ENCODE results near the gene AP1M2. TPM values are rescaled to one million over a fixed set of nuclear protein-coding genes. Genes with fewer than 3 reads are reported as not detected.

The AP1M2 gene
- total RNA-seq, 2 donors from 2014 or later, result 28.1 to 85.8 TPM

DNA sequence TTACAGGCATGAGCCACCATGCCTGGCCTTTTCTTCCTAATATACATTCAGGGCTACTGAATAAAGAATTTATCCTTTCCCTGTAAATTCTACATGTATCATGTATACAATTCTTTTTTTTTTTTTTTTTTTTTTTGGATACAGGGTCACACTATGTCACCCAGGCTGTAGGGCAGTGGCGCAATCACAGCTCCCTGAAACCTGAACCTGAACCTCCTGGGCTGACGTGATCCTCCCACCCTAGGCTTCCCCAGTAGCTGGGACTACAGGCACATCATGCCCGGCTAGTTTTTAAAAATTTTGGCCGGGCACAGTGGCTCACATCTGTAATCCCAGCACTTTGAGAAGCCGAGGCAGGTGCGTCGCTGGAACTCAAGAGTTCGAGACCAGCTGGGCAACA is 31.7 kb upstream of the AP1M2 start:
- TF ChIP-seq POLR2A (IDR thresholded peaks at IDR 0.05), result no peak
- TF ChIP-seq CTCF (IDR thresholded peaks at IDR 0.05), result no peak
- TF ChIP-seq POLR2AphosphoS5 (IDR thresholded peaks at IDR 0.05), result no peak
- Histone ChIP-seq H3K36me3 (no peaks in the 10 kb centered on the region), H3K4me1 (replicated peaks) (no peaks in the 10 kb centered on the region), H3K27me3 (replicated peaks; ENCODE audit: insufficient read depth) (no peaks in the 10 kb centered on the region), H3K27ac (no peak overlapping the region), H3K9me3 (no peaks in the 10 kb centered on the region), H3K4me3 (no peak overlapping the region)
- DNase-seq (ENCODE audit: low spot score), result no peak
- WGBS, result 93% methylated on average over 8 of the region's 8 CpGs
- intact Hi-C loops (cut with DNase I), result no loop called here

DNA sequence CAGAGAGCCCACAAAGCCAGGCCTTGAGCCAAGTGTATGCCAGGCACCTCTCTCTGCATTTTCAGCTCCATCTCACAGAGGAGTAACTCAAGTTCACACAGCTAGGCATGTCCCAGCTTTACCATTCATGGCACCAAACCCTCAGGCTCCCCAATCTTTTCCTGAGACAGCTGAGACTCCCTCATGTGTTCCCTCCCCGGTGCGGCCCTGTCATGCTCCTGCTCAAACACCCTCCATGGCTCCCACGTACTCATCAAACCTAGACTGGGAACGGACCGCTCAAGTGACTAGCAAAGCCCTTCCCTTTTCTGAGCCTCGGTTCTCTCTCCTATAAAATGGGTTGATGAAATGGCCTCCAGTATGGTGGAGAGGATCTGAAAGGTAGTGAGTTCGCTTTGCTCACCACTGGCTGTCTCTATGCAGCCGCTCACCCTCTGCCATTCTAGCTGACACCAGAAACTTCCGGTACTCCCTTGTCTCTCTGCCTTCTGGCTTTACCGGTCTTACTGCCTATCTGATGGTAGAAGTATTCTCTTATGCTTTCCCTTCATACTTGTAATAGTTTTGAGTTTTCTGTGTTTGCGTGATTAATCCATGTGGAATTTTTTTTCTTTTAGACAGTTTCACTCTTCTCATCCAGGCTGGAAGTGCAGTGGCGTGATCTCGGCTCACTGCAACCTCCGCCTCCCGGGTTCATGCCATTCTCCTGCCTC is 30.5 kb upstream of the AP1M2 start:
- WGBS, result 59% methylated on average over 15 of the region's 15 CpGs
- H3K9me3 ChIP-seq, result no peaks in the 10 kb centered on the region
- H3K4me3 ChIP-seq, result peak overlapping the region in 1 of 2 donors; percentile 9
- no peaks in the 10 kb centered on the region for H3K27me3 ChIP-seq (replicated peaks; ENCODE audit: insufficient read depth)
- DNase-seq (ENCODE audit: low spot score), result peak; percentile 70
- no peaks in the 10 kb centered on the region for H3K4me1 ChIP-seq (replicated peaks)
- TF ChIP-seq POLR2AphosphoS5 (IDR thresholded peaks at IDR 0.05), result peak; percentile 87
- no peak for TF ChIP-seq POLR2A (IDR thresholded peaks at IDR 0.05)
- intact Hi-C loops (cut with DNase I), result no loop called here
- no peaks in the 10 kb centered on the region for H3K36me3 ChIP-seq
- H3K27ac ChIP-seq, result peak overlapping the region; percentile 27 to 50

GRCh38 chr19:10615429-10616023 is 28.4 kb upstream of the AP1M2 start:
- intact Hi-C loops (cut with DNase I), result no loop called here
- Histone ChIP-seq H3K36me3 (no peaks in the 10 kb centered on the region), H3K4me3 (no peak overlapping the region), H3K27ac (no peak overlapping the region), H3K9me3 (no peaks in the 10 kb centered on the region), H3K4me1 (replicated peaks) (no peaks in the 10 kb centered on the region), H3K27me3 (replicated peaks; ENCODE audit: insufficient read depth) (no peaks in the 10 kb centered on the region)
- 89% methylated on average over 14 of the region's 14 CpGs for WGBS
- no peak for DNase-seq (ENCODE audit: low spot score)
- TF ChIP-seq POLR2A (IDR thresholded peaks at IDR 0.05) (no peak), CTCF (IDR thresholded peaks at IDR 0.05) (no peak), POLR2AphosphoS5 (IDR thresholded peaks at IDR 0.05) (no peak)

- peak; percentile 50 for DNase-seq (ENCODE audit: low spot score)
- 40% methylated on average over 14 of the region's 15 CpGs for WGBS
- Histone ChIP-seq H3K4me3 (no peak overlapping the region), H3K27ac (peak overlapping the region; percentile 11 to 36), H3K27me3 (replicated peaks; ENCODE audit: insufficient read depth) (no peaks in the 10 kb centered on the region), H3K36me3 (no peaks in the 10 kb centered on the region), H3K9me3 (no peaks in the 10 kb centered on the region), H3K4me1 (replicated peaks) (no peaks in the 10 kb centered on the region)
- intact Hi-C loops (cut with DNase I), result no loop called here
- peak; percentile 28 for TF ChIP-seq POLR2AphosphoS5 (IDR thresholded peaks at IDR 0.05)
- TF ChIP-seq CTCF (IDR thresholded peaks at IDR 0.05), result no peak
Measured at GRCh38 chr19:10612499-10613119, 25.5 kb upstream of the AP1M2 start.

GRCh38 chr19:10611907-10612306 is 24.8 kb upstream of the AP1M2 start:
- no peaks in the 10 kb centered on the region for H3K4me1 ChIP-seq (replicated peaks)
- no peak overlapping the region for H3K27ac ChIP-seq
- intact Hi-C loops (cut with DNase I), result no loop called here

More at GRCh38 chr19:10611907-10612306, 24.8 kb upstream of the AP1M2 start:
- Histone ChIP-seq H3K27me3 (replicated peaks; ENCODE audit: insufficient read depth) (no peaks in the 10 kb centered on the region), H3K36me3 (no peaks in the 10 kb centered on the region), H3K9me3 (no peaks in the 10 kb centered on the region), H3K4me3 (no peak overlapping the region)
- TF ChIP-seq POLR2AphosphoS5 (IDR thresholded peaks at IDR 0.05), result no peak
- TF ChIP-seq POLR2A (IDR thresholded peaks at IDR 0.05), result no peak
- TF ChIP-seq CTCF (IDR thresholded peaks at IDR 0.05), result no peak
- no peak for DNase-seq (ENCODE audit: low spot score)
- 84% methylated on average over 5 of the region's 5 CpGs for WGBS

Measured in prostate gland (tissue), 2 donors.